Kidney glomerular epithelial cell (primary cell): ENCODE measurements around the gene ZNF57.

ENCODE experiments used
- DNase-seq: peaks from one replicate; lab custom pipeline; 2025; lab: John Stamatoyannopoulos, UW

ZNF57 gene

DNA sequence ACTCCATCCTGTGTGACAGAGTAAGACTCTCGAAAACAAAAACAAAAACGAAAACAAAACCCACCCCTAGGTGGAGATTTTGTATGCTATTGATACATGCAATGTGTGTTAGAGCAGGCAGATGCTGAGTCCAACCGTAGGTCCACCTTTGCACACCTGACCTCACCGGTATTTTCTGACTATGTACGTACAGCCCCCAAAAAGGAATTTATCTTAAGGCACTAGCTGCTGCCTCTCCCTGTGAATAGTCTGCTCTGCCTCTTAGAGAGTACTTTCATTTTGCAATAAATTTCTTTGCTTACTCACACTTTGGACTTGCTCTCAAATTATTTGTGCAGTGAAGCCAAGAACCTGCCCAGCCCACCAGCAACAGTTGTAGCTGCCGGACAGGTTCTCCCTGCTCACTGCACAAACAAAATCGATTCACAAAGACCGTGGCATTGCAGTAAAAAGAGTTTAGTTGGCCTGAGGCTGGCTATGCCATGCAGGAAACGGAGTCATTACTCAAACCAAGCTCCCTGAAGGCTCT, 52.3 kb downstream of the ZNF57 start:
- DNase-seq: peak; percentile 27

DNA sequence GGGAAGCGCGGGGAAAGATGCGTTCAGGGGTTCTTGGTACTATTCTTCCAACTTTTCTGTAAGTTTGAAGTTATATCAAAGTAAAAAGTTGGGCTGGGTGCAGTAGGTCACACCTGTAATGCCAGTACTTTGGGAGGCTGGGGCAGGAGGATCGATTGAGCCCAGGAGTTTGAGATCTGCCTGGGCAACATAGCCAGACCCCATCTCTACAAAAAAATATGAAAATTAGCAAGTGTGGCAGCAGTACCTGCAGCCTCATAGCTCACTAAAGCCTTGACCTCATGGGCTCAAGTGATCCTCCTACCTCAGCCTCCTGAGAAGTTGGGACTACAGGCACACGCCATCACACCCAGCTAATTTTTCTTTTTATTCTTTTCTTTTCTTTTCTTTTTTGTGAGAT, 56.4 kb downstream of the ZNF57 start:
- DNase-seq: no peak

DNA sequence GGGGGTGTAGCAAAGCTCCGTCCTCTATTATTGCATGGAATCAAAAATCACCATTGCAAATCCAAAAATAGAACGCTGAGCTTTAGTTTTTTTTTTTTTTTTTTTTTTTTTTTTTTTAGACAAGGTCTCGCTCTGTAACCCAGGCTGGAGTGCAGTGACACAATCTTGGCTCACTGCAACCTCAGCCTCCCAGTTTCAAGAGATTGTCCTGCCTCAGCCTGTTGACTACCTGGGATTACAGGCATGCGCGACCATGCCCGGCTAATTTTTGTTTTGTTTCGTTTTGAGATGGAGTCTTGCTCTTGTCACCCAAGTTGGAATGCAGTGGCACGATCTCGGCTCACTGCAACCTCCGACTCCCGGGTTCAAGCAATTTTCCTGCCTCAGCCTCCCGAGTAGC, 59.4 kb downstream of the ZNF57 start:
- DNase-seq: no peak

DNA sequence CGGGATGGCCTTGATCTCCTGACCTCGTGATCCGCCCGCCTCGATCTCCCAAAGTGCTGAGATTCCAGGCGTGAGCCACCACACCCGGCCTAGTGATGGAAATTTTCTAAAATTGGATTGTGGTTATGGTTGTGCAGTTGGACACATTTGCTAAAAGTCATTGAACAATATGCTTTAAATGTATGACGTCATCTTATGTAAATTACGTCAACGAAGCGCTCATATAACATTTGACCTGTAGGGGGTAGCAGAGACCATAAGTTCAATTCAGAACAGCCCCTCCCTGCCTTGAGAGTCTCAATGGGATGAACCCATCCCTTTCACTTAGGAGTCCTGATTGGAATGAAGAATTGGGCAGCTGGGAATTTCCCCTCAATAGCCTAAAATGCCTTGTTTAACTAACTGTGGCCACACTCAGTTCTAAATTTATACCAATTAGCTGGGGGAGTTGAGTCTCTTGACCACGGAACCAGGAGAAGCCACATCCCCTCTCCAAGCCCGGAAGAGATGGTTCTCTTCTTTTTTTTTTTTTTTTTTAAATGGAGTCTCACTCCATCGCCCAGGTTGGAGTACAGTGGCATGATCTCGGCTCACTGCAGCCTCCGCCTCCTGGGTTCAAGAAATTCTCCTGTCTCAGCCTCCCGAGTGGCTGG, 61.4 kb downstream of the ZNF57 start:
- peak; percentile 74 for DNase-seq

DNA sequence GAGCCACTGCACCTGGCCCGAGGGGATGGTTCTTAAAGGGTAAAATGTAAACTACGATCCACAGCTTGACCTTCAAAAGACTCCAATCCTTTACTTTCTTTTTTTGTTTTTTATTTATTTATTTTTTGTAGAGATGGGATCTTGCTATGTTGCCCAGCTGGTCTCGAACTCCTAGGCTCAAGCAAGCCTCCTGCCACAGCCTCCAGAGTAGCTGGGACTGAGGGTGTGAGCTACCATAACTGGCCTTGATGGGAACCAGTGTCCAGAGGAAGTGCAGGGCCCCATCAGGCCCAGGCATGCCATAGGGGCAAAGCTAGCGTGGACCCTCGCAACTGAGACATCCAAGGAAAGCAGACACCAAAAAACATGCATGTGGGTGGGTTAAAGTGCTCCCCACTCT, 62.4 kb downstream of the ZNF57 start:
- DNase-seq: no peak

DNA sequence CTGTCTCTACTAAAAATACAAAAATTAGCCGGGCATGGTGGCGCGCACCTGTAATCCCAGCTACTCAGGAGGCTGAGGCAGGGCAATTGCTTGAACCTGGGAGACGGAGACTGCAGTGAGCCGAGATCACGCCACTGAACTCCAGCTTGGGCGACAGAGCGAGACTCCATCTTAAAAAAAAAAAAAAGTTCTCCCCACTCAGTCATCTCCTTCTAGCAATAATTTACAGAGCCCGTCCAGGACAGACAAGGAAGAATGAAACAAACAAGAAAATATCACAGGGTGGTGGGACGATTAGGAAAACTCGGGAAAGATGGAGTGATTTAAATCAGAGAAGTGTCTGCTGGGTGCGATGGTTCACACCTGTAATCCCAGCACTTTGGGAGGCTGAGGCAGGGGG, 62.9 kb downstream of the ZNF57 start:
- DNase-seq: peak; percentile 15

DNA sequence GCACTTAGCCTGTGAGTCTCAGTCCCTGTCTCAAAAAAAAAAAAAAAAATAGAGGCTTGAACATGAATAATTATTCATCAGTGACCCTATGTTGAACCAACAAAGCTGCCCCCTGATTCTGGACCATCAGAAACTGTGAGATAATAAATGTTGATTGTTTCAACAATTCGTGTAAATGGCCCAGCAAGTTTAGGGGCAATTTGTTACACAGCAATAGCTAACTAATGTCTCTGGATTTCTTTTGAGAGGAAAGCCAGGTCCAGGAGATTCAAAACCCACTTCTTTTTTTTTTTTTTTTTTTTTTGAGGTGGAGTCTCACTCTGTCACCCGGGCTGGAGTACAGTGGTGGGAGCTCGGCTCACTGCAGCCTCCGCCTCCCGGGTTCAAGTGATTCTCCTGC, 64.1 kb downstream of the ZNF57 start:
- DNase-seq: no peak

DNA sequence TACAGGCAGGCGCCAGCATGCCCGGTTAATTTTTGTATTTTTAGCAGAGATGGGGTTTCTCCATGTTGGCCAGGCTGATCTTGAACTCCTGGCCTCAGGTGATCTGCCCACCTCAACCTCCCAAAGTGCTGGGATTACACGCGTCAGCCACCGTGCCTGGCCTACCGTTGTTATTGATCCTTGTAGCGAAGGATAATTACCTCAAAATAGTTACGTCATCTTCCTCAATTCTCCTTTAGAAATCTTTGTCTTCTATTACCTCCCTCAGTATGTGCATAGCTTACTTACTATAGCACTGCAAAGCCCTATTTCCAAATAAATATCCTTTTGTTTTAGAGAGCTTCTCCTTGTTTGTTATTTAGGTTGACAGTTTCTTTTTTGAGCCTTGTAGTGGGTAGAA, 67.2 kb downstream of the ZNF57 start:
- DNase-seq: no peak
